OCI-LY3 (cell line): ENCODE results near the gene CBFA2T2.

Source experiments
- EZH2phosphoT487 ChIP-seq: fragments of 200-600 bp; shearing (Covaris generic); IDR thresholded peaks from 2 replicates; pipeline ENCODE4 v1.6.1; 2018; ENCODE audit warnings: antibody characterized with exemption, mixed run types, low read depth
- TF ChIP-seq, protein P1 (sequence below): fragments of 200-600, 300-600 bp; sonication (generic); IDR thresholded peaks from 2 replicates; pipeline ENCODE4 v1.5.1; 2014; ENCODE audit warnings: antibody characterized with exemption, low read length, low read depth

- TF ChIP-seq, protein P1, sequence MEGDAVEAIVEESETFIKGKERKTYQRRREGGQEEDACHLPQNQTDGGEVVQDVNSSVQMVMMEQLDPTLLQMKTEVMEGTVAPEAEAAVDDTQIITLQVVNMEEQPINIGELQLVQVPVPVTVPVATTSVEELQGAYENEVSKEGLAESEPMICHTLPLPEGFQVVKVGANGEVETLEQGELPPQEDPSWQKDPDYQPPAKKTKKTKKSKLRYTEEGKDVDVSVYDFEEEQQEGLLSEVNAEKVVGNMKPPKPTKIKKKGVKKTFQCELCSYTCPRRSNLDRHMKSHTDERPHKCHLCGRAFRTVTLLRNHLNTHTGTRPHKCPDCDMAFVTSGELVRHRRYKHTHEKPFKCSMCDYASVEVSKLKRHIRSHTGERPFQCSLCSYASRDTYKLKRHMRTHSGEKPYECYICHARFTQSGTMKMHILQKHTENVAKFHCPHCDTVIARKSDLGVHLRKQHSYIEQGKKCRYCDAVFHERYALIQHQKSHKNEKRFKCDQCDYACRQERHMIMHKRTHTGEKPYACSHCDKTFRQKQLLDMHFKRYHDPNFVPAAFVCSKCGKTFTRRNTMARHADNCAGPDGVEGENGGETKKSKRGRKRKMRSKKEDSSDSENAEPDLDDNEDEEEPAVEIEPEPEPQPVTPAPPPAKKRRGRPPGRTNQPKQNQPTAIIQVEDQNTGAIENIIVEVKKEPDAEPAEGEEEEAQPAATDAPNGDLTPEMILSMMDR, result no peak
- no peak for TF ChIP-seq EZH2phosphoT487
These were observed 59.5 kb downstream of the CBFA2T2 start for GRCh38 chr20:33549229-33549999.
